GM18505 (cell line): Measurements from ENCODE around the gene FBXW5.
A peak's percentile ranks its signal among the peaks of the same experiment; 100 is the strongest.

Source experiments
- ATAC-seq: cut with Tn5 transposase; IDR thresholded peaks from one replicate; pipeline ENCODE4 v1.9.1; 2021; ENCODE audit not compliant: unreplicated experiment
- POLR2A ChIP-seq: IDR thresholded peaks from 4 replicates; pipeline ENCODE4 v1.6.1; 2011; ENCODE audit warnings: borderline replicate concordance; ENCODE audit not compliant: insufficient read depth, insufficient read length; ENCODE audit errors: extremely low read depth

The FBXW5 gene

DNA sequence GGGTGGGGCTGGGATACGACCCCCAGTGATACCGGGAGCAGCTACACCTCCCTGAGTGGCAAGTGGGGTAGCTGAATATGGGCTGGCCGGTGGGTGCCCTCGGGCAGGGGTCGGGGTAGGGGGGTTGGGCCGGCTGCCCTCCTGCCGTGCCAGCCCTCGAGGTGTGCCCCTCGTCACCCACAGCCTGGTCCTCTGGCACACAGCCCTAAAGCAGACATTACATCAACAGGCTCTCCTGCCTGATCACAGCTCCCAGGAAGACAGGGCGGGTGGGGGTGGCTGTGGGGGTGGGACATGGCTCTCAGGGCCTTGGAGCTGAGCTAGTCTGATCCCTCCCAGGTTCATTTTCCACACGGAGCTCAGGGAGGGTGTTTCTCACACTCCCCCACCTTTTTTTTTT, 23.2 kb downstream of the FBXW5 start:
- TF ChIP-seq POLR2A = no peak
- ATAC-seq = no peak

DNA sequence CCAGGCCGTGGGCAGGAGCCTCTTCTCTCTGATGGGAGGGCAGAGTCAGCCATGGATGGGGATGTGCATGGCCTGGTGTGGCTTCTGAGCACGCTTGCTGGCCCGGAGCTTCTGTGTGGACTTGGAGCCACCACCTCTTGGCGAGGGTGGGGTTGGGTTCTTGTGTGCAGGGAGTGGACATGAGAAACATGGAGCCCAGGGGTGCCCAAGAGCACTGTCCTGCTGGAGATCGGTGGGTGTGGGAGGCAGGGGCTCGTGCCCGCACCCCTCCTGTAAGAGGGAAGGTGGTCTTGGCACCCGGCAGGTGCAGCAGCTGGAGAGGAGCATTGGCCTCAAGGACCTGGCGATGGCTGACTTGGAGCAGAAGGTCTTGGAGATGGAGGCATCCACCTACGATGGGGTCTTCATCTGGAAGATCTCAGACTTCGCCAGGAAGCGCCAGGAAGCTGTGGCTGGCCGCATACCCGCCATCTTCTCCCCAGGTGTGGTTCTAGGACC, 23.8 kb downstream of the FBXW5 start:
- no peak for TF ChIP-seq POLR2A
- no peak for ATAC-seq

DNA sequence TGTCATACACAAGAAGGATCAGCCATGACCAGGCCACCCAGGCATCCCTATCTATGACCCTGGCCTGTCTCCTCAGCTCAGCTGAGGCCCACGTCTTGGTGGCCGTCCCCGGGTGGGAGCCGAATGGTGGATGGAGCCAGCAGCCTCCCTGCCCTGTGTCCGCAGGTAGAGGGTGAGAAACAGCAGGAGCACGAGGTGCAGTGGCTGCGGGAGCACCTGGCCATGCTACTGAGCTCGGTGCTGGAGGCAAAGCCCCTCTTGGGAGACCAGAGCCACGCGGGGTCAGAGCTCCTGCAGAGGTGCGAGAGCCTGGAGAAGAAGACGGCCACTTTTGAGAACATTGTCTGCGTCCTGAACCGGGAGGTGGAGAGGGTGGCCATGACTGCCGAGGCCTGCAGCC, 24.5 kb downstream of the FBXW5 start:
- TF ChIP-seq POLR2A = no peak
- ATAC-seq = no peak

- no peak for TF ChIP-seq POLR2A
- ATAC-seq = no peak
Measured at GRCh38 chr9:136917902-136918301, 26.6 kb downstream of the FBXW5 start.

- ATAC-seq = no peak
- no peak for TF ChIP-seq POLR2A
Measured at GRCh38 chr9:136916330-136917184, 28.0 kb downstream of the FBXW5 start.

DNA sequence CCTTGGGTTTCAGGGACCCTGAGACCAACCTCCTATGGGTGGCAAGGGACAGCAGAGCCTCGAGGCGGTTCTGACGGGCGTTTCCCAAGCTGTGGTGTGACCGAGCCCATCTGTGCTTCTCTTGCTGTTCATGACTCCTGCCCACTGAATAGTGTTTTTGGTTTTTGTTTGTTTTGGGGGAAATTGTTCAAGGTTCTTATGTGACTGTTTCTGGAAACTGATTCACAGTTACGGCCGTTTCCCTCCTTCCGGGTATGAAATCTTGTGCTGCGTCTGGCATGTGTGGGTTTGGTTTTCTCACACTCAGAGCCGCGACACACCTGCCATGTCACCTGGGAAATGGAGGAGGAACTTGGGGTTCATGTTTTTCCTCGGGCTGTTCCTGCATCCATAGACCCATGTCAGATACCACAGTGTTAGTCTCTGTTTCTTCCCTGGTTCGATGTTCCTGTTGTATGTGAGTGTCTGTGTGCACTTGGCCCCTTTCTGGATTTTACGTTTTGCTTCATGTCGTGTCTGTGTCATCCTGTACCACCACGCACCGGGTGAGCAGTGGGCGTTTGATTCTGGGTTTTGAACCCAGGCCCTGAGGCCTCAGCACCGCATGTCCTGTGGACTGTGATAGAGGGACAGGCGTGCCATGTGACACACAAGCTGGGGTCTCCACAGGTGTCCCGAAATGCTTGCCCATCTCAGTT, 28.8 kb downstream of the FBXW5 start:
- TF ChIP-seq POLR2A = no peak
- ATAC-seq = no peak

GRCh38 chr9:136913701-136914438, 30.7 kb downstream of the FBXW5 start:
- no peak for ATAC-seq

DNA sequence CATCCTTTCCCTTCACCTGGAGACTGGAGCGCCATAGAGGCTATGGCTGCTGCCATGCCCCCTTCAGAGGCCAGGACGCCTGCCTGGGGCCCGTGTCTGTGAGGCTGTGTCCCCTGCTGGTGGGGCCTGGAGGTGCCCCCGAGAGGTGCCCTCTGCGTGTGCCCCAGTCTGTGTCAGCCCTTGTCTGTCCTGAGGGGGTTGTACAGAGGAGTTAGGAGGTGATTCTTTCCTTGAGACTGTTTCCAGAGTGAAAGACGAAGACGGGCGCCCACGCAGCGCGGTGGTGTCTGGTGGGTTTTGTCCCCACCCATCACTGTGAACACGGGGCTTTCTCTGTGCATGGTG, 33.7 kb downstream of the FBXW5 start:
- ATAC-seq = no peak
- no peak for TF ChIP-seq POLR2A

More at GRCh38 chr9:136913701-136914438, 30.7 kb downstream of the FBXW5 start:
- TF ChIP-seq POLR2A = no peak

GRCh38 chr9:136910197-136910900, 34.2 kb downstream of the FBXW5 start:
- no peak for ATAC-seq
- TF ChIP-seq POLR2A = no peak

GRCh38 chr9:136907011-136907914, 37.3 kb downstream of the FBXW5 start:
- no peak for TF ChIP-seq POLR2A
- no peak for ATAC-seq

- no peak for ATAC-seq
- TF ChIP-seq POLR2A = no peak
Measured at GRCh38 chr9:136906266-136906665, 38.3 kb downstream of the FBXW5 start.

DNA sequence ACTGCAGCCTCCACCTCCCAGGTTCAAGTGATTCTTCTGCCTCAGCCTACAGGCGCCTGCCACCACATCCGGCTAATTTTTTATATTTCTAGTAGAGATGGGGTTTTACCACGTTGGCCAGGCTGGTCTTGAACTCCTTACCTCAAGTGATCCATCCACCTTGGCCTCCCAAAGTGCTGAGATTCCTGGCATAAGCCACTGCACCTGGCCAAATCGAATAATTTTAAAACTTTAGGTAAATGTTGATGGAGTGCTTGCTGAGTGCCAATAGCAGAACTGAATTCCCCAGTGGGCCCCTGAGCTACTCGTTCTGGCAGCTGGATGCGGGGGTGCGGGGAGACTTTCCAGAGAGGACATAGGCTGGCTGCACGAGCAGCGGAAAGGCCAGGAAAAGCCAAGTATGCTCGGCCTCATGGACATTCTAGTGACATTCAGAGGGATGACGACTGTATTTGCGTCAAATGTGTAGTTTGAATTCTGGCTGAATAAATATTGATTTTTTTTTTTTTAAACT, 41.4 kb downstream of the FBXW5 start:
- TF ChIP-seq POLR2A = no peak
- ATAC-seq = no peak

DNA sequence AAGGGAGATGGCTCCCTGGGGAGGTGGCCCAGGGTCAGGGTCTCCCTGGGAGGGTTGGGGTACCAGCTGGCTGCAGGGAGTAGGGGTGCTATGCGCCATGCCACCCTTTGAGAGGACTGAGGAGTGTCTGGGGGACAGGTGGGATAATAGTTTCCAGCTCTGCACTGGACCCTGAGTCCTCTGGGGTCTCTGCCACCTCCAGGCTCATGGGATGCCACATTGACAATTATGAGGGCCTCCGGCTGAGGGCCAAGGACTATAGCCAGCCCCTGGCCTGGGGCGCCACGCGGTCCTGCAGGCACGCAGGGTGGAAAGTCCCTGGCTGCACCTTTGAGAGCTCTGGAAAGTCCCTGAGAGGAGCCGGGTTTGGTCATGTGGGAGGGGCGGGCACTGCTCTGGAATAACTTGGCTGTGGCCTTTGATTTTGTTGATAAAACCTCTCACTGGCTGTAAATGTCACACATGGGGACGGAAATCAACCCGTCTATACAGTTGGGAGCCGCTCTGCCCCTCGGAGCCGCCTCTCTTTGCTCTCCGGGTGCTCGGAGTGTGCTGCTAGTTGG, 42.2 kb downstream of the FBXW5 start:
- peak; percentile 19 for TF ChIP-seq POLR2A
- no peak for ATAC-seq
